Vagina (tissue), 2 donors: ENCODE results near the gene DELE1. TPM values are rescaled to one million over a fixed set of nuclear protein-coding genes. Genes with fewer than 3 reads are reported as not detected.

Experiments used
- DNase-seq, 2 donors: peaks; one replicate each; pipeline ENCODE4 v3.0.0-alpha.2; 2017; ENCODE audit errors: extremely low spot score in 2 of 2
- H3K27ac ChIP-seq: fragments of 200-600 bp; sonication (generic); one replicate; pipeline ENCODE4 v1.5.1; 2019
- H3K27me3 ChIP-seq: fragments of 200-600 bp; sonication (generic); one replicate; pipeline ENCODE4 v1.5.1; 2019
- H3K36me3 ChIP-seq, 2 donors: fragments of 200-600 bp; sonication (generic); one replicate each; pipeline ENCODE4 v1.5.1; 2017 to 2019
- H3K4me1 ChIP-seq: fragments of 200-600 bp; sonication (generic); one replicate; pipeline ENCODE4 v1.5.1; 2019
- H3K4me3 ChIP-seq, 2 donors: fragments of 200-600 bp; sonication (generic); 1 replicate in 1 of 2; 2 replicates in 1 of 2; pipeline ENCODE4 v1.5.1; 2016 to 2019
- H3K9me3 ChIP-seq: fragments of 200-600 bp; sonication (generic); one replicate; pipeline ENCODE4 v1.5.1; 2019
- POLR2A ChIP-seq, 2 donors: fragments of 450-650 bp; IDR thresholded peaks; one replicate each; pipeline ENCODE4 v1.6.1; 2017; ENCODE audit warnings: antibody characterized with exemption in 2 of 2, mild to moderate bottlenecking in 2 of 2, moderate library complexity in 2 of 2
- POLR2AphosphoS5 ChIP-seq, 2 donors: sonication (generic); formaldehyde crosslinking; IDR thresholded peaks; one replicate each; pipeline ENCODE4 v1.9.0; 2017; ENCODE audit warnings: antibody characterized with exemption in 2 of 2, mild to moderate bottlenecking in 2 of 2, low read depth in 1 of 2; ENCODE audit not compliant: insufficient read depth in 1 of 2
- intact Hi-C: fragments of 100-400 bp; cut with DNase I; formaldehyde crosslinking; loops from one replicate; pipeline ENCODE4 v1.15.1; 2023
- total RNA-seq: library from RNA; depleted of rRNA; stranded (reverse); fragments of >200 nt; gene quantifications from one replicate; pipeline ENCODE4 v1.2.3, GENCODE V29; 2016
- TF ChIP-seq, protein P1 (sequence below), 3 experiments: fragments of 450-650 bp in 2 of 3; fragments of 200-600 bp in 1 of 3; sonication (generic) in 1 of 3; IDR thresholded peaks; one replicate each; pipeline ENCODE4 v1.5.1; 2017 to 2019; ENCODE audit warnings: antibody characterized with exemption in 3 of 3, mild to moderate bottlenecking in 2 of 3, moderate library complexity in 2 of 3

DELE1 gene
- total RNA-seq, 1 donor from 2014 or later, result 79.1 TPM

DNA sequence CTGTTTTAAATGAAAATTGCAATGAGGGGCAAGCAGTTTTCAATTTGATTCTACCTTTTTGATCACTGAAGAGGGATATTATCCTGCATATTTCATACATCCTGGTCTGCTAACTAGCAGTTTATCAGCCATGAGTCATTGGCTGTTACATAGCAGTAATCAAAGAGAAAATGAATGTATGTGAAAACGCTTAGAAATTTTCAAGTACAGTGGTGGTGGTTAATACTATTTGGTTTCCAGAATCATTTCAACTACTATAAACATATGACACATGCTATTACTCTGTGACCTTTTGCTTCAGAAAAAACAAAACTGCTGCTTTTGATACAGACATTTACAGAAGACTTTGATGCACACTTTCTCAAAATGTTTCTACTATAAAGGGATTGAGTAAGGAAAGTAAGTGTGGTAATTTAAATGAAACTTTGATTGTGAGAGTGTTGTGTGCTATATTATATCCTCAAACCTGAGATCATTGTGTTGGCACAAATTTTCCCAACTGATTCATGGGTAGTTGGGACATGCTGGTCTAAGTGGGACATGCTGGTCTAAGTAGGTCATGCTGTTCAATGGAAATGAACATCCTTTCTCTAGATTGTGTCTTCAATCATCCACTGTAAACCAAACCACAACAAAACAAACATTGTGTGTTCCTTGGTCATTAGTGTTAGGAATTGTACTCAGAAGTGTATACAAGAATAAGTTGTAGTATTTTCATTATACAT, 50.4 kb downstream of the DELE1 start:
- peaks cover 27% of the 10 kb centered on the region for H3K4me1 ChIP-seq
- H3K9me3 ChIP-seq, result no peaks in the 10 kb centered on the region
- no peak overlapping the region for H3K4me3 ChIP-seq
- no peak for DNase-seq
- peaks cover 0 to 50% of the 10 kb centered on the region in 2 donors for H3K36me3 ChIP-seq
- H3K27ac ChIP-seq, result no peak overlapping the region
- intact Hi-C loops, result no loop called here
- TF ChIP-seq POLR2A (IDR thresholded peaks at IDR 0.05), result no peak
- TF ChIP-seq POLR2AphosphoS5 (IDR thresholded peaks at IDR 0.05; ENCODE audit: insufficient read depth in 1 of 2, low read depth in 1 of 2), result no peak
- TF ChIP-seq, protein P1, sequence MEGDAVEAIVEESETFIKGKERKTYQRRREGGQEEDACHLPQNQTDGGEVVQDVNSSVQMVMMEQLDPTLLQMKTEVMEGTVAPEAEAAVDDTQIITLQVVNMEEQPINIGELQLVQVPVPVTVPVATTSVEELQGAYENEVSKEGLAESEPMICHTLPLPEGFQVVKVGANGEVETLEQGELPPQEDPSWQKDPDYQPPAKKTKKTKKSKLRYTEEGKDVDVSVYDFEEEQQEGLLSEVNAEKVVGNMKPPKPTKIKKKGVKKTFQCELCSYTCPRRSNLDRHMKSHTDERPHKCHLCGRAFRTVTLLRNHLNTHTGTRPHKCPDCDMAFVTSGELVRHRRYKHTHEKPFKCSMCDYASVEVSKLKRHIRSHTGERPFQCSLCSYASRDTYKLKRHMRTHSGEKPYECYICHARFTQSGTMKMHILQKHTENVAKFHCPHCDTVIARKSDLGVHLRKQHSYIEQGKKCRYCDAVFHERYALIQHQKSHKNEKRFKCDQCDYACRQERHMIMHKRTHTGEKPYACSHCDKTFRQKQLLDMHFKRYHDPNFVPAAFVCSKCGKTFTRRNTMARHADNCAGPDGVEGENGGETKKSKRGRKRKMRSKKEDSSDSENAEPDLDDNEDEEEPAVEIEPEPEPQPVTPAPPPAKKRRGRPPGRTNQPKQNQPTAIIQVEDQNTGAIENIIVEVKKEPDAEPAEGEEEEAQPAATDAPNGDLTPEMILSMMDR (IDR thresholded peaks at IDR 0.05), result no peak
- H3K27me3 ChIP-seq, result no peaks in the 10 kb centered on the region

DNA sequence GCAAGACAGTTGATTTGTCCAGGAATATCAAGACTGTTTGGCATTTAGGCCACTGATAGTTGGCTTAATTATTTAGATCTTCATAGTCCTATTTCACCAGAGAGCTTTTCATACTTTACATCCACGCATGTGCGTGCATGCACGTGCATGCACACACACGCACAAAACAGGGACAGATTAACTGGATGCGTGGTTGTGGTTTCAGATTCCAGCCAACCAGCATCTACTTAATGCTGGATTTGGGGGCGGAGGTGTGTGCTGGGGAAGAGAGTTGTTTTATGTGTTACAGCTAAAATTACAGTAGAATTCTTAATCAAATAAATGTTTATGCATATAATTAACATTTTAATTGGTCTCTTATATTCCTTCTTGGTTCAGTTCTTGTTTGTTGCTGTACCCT, 52.5 kb downstream of the DELE1 start:
- Histone ChIP-seq H3K27ac (no peak overlapping the region), H3K27me3 (no peaks in the 10 kb centered on the region), H3K36me3 (peaks cover 3 to 67% of the 10 kb centered on the region in 2 donors), H3K4me1 (peaks cover 11% of the 10 kb centered on the region), H3K9me3 (no peaks in the 10 kb centered on the region), H3K4me3 (no peak overlapping the region)
- DNase-seq, result no peak
- TF ChIP-seq POLR2A (IDR thresholded peaks at IDR 0.05) (no peak), POLR2AphosphoS5 (IDR thresholded peaks at IDR 0.05; ENCODE audit: insufficient read depth in 1 of 2, low read depth in 1 of 2) (no peak)
- TF ChIP-seq, protein P1 (IDR thresholded peaks at IDR 0.05), result no peak
- intact Hi-C loops, result no loop called here

DNA sequence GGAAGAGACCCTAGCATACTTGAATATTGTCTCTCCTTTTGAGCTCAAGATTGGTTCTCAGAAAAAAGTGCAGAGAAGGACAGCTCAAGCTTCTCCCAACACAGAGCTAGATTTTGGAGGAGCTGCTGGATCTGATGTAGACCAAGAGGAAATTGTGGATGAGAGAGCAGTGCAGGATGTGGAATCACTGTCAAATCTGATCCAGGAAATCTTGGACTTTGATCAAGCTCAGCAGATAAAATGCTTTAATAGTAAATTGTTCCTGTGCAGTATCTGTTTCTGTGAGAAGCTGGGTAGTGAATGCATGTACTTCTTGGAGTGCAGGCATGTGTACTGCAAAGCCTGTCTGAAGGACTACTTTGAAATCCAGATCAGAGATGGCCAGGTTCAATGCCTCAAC, 54.7 kb downstream of the DELE1 start:
- TF ChIP-seq, protein P1 (IDR thresholded peaks at IDR 0.05), result no peak
- TF ChIP-seq POLR2A (IDR thresholded peaks at IDR 0.05) (no peak), POLR2AphosphoS5 (IDR thresholded peaks at IDR 0.05; ENCODE audit: insufficient read depth in 1 of 2, low read depth in 1 of 2) (no peak)
- H3K27ac ChIP-seq, result no peak overlapping the region

DNA sequence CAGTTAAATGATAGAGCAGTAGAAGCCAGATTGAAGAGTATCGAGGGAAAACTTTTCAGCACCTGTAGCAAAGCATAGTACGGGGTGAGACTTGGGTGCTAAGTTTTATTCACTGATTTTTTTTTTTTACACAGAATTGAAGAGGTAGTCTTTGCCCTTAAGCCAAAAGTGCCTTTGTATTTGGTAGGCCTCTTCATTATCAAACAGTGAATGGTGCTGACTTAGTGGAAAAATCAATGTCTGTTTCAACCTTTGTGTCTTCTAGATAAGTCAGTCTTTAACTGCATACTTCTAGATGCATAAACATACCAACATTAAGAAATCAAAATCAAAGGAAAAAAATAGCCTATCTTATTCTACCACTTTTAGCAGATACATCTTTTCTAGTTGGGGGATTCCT, 59.0 kb downstream of the DELE1 start:
- intact Hi-C loops, result no loop called here
- Histone ChIP-seq H3K27ac (no peak overlapping the region), H3K9me3 (no peaks in the 10 kb centered on the region), H3K4me3 (no peak overlapping the region), H3K27me3 (no peaks in the 10 kb centered on the region), H3K36me3 (peaks cover 3 to 84% of the 10 kb centered on the region in 2 donors), H3K4me1 (no peaks in the 10 kb centered on the region)
- DNase-seq, result no peak
- TF ChIP-seq POLR2A (IDR thresholded peaks at IDR 0.05) (no peak), POLR2AphosphoS5 (IDR thresholded peaks at IDR 0.05; ENCODE audit: insufficient read depth in 1 of 2, low read depth in 1 of 2) (no peak)
- TF ChIP-seq, protein P1 (IDR thresholded peaks at IDR 0.05), result no peak

More for the DNA sequence above, 54.7 kb downstream of the DELE1 start:
- Histone ChIP-seq H3K4me3 (no peak overlapping the region), H3K36me3 (peaks cover 3 to 86% of the 10 kb centered on the region in 2 donors), H3K27me3 (no peaks in the 10 kb centered on the region), H3K4me1 (peaks cover 11% of the 10 kb centered on the region), H3K9me3 (no peaks in the 10 kb centered on the region)
- intact Hi-C loops, result no loop called here
- DNase-seq, result no peak

DNA sequence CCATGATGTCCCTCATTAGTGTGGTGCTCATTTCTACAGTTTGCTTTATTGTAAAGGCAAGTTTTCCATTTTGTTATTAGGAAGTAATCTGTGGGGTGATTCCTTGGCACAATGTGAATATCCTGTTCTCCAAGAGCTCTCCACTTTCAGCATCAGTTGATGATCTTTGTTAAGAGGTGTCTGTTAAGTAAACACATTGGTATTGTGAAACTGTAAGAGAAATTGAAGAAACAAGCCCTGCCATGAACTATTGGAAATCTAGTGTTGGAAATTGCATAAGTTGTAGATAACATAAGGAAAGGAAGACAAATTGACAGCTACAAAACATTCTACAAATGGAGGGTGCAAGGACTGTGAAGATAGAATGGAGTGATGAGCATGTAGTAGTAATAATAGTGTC, 62.4 kb downstream of the DELE1 start:
- Histone ChIP-seq H3K36me3 (peaks cover 0 to 78% of the 10 kb centered on the region in 2 donors), H3K27ac (no peak overlapping the region), H3K27me3 (no peaks in the 10 kb centered on the region), H3K4me3 (no peak overlapping the region), H3K4me1 (no peaks in the 10 kb centered on the region), H3K9me3 (no peaks in the 10 kb centered on the region)
- TF ChIP-seq, protein P1 (IDR thresholded peaks at IDR 0.05), result no peak
- TF ChIP-seq POLR2A (IDR thresholded peaks at IDR 0.05) (no peak), POLR2AphosphoS5 (IDR thresholded peaks at IDR 0.05; ENCODE audit: insufficient read depth in 1 of 2, low read depth in 1 of 2) (no peak)
- no peak for DNase-seq
- intact Hi-C loops, result no loop called here
